ENCODE data around the gene C11orf97. TPM values are rescaled to one million over a fixed set of nuclear protein-coding genes. Genes with fewer than 3 reads are reported as not detected.

C11orf97 gene
- polyA plus RNA-seq, 2 of the 4 experiments (the other 2 are of a cell fraction), result not detected

- TF ChIP-seq TP53 (CRISPR knock-in tag; IDR thresholded peaks at IDR 0.05) (no peak), HOXA7 (CRISPR knock-in tag; IDR thresholded peaks at IDR 0.05) (no peak), BCL3 (IDR thresholded peaks at IDR 0.05) (no peak), HEYL (CRISPR knock-in tag; IDR thresholded peaks at IDR 0.05) (no peak), PHF8 (IDR thresholded peaks at IDR 0.05; ENCODE audit: borderline replicate concordance, low read depth) (no peak), GATA3 (IDR thresholded peaks at IDR 0.05; ENCODE audit: borderline replicate concordance) (no peak), RFX5 (IDR thresholded peaks at IDR 0.05) (no peak), REST (IDR thresholded peaks at IDR 0.05) (no peak), HMGXB4 (CRISPR knock-in tag; IDR thresholded peaks at IDR 0.05; ENCODE audit: borderline replicate concordance) (no peak), HOXB13 (CRISPR knock-in tag; IDR thresholded peaks at IDR 0.05; ENCODE audit: low read depth) (no peak), MYC (IDR thresholded peaks at IDR 0.05; ENCODE audit: borderline replicate concordance, low read length) (no peak), MAZ (IDR thresholded peaks at IDR 0.05; ENCODE audit: borderline replicate concordance, low read depth, low read length) (no peak), ZSCAN20 (CRISPR knock-in tag; IDR thresholded peaks at IDR 0.05) (no peak), RCOR1 (IDR thresholded peaks at IDR 0.05; ENCODE audit: low read depth, low read length) (no peak), FOXS1 (CRISPR knock-in tag; IDR thresholded peaks at IDR 0.05) (no peak), ZC3H11A (IDR thresholded peaks at IDR 0.05) (no peak)
- Histone ChIP-seq H3K27ac (no peak overlapping the region), H3K4me1 (no peaks in the 10 kb centered on the region), H3K9me3 (no peaks in the 10 kb centered on the region; the same call in 2 of the 3 replicates), H3K4me2 (no peak overlapping the region), H3K4me3 (no peak overlapping the region)
- no peak for DNase-seq (ENCODE audit: low read depth in 1 of 2, low spot score in 1 of 2)
- POLR2A ChIA-PET, result no interaction called here
- FAIRE-seq, result no peak
- 90% methylated on average over 2 of the region's 2 CpGs for WGBS (ENCODE audit: missing lambda C conversion rate)
- CTCF ChIA-PET, result interaction anchor here (0.9 to 1.0 kb wide), 2 partner anchors 8 to 16 kb away, joined by 3 read pairs; no protein-coding TSS in a partner anchor
- ATAC-seq, result no peak
Observed at GRCh38 chr11:94513091-94513490, 830 bp downstream of the C11orf97 start.

- POLR2A ChIA-PET, result no interaction called here
- TF ChIP-seq ESRRA (IDR thresholded peaks at IDR 0.05; ENCODE audit: borderline replicate concordance, low read length) (no peak), JUN (IDR thresholded peaks at IDR 0.05) (no peak), PBX3 (IDR thresholded peaks at IDR 0.05) (no peak), EHMT2 (IDR thresholded peaks at IDR 0.05; ENCODE audit: low read depth) (no peak), ZNF302 (CRISPR knock-in tag; IDR thresholded peaks at IDR 0.05) (no peak), TP53 (CRISPR knock-in tag; IDR thresholded peaks at IDR 0.05) (no peak), CHD2 (IDR thresholded peaks at IDR 0.05; ENCODE audit: low read length, partially characterized antibody) (no peak), HDAC2 (IDR thresholded peaks at IDR 0.05) (no peak)
- CTCF ChIA-PET, result no interaction called here
- Histone ChIP-seq H3K4me2 (no peak overlapping the region), H3K27ac (no peak overlapping the region), H3K4me3 (no peak overlapping the region), H3K4me1 (no peaks in the 10 kb centered on the region), H3K9me3 (no peaks in the 10 kb centered on the region; the same call in 2 of the 3 replicates)
- ATAC-seq (no peak), DNase-seq (ENCODE audit: low read depth in 1 of 2, low spot score in 1 of 2) (no peak), FAIRE-seq (no peak)
- WGBS (ENCODE audit: missing lambda C conversion rate), result 44% methylated on average over 2 of the region's 2 CpGs
Observed at GRCh38 chr11:94515398-94515797, 3.1 kb downstream of the C11orf97 start.

All from A549 (cell line).